Neural cell (in vitro differentiated cells): ENCODE results near the gene BMPR1B.

Experiments used
- EZH2 ChIP-seq: fragments of 200-600, 300-800 bp; shearing (Covaris generic), sonication (generic); IDR thresholded peaks from 2 replicates; pipeline ENCODE4 v1.6.1; 2014; ENCODE audit warnings: antibody characterized with exemption, low read length, borderline replicate concordance, mild to moderate bottlenecking; ENCODE audit not compliant: insufficient read depth, poor library complexity, severe bottlenecking
- TAF1 ChIP-seq: IDR thresholded peaks from 2 replicates; pipeline ENCODE4 v1.6.1; 2012; ENCODE audit warnings: low read depth
- TF ChIP-seq, protein P1 (sequence below): fragments of 450-650 bp; IDR thresholded peaks from 2 replicates; pipeline ENCODE4 v1.5.1; 2014; ENCODE audit warnings: antibody characterized with exemption, mild to moderate bottlenecking, moderate library complexity; ENCODE audit not compliant: poor library complexity, severe bottlenecking
- TF ChIP-seq, protein P2 (sequence below): IDR thresholded peaks from 2 replicates; pipeline ENCODE4 v1.6.1; 2012; ENCODE audit warnings: borderline replicate concordance

DNA sequence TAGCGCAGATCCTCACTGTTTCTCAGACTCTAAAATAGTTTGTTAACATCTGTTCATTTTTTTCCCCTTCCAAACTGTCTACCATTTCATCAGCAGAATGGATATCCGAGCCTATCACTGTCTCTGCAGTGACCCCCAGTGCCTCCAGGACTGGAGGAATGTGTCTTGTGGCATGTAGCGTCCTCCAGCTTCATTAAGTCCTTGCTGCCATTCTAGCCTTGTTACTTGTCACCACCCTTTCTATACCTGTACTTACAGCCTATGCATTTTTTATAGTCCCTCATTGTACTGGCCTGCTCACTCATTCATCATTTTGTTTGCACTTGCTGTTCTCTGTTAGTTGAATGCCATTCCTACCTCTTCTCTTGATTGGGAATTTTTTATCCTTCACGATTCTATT, 179.1 kb downstream of the BMPR1B start:
- no peak for TF ChIP-seq EZH2
- TF ChIP-seq, protein P1, sequence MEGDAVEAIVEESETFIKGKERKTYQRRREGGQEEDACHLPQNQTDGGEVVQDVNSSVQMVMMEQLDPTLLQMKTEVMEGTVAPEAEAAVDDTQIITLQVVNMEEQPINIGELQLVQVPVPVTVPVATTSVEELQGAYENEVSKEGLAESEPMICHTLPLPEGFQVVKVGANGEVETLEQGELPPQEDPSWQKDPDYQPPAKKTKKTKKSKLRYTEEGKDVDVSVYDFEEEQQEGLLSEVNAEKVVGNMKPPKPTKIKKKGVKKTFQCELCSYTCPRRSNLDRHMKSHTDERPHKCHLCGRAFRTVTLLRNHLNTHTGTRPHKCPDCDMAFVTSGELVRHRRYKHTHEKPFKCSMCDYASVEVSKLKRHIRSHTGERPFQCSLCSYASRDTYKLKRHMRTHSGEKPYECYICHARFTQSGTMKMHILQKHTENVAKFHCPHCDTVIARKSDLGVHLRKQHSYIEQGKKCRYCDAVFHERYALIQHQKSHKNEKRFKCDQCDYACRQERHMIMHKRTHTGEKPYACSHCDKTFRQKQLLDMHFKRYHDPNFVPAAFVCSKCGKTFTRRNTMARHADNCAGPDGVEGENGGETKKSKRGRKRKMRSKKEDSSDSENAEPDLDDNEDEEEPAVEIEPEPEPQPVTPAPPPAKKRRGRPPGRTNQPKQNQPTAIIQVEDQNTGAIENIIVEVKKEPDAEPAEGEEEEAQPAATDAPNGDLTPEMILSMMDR = no peak
- no peak for TF ChIP-seq TAF1
- TF ChIP-seq, protein P2, sequence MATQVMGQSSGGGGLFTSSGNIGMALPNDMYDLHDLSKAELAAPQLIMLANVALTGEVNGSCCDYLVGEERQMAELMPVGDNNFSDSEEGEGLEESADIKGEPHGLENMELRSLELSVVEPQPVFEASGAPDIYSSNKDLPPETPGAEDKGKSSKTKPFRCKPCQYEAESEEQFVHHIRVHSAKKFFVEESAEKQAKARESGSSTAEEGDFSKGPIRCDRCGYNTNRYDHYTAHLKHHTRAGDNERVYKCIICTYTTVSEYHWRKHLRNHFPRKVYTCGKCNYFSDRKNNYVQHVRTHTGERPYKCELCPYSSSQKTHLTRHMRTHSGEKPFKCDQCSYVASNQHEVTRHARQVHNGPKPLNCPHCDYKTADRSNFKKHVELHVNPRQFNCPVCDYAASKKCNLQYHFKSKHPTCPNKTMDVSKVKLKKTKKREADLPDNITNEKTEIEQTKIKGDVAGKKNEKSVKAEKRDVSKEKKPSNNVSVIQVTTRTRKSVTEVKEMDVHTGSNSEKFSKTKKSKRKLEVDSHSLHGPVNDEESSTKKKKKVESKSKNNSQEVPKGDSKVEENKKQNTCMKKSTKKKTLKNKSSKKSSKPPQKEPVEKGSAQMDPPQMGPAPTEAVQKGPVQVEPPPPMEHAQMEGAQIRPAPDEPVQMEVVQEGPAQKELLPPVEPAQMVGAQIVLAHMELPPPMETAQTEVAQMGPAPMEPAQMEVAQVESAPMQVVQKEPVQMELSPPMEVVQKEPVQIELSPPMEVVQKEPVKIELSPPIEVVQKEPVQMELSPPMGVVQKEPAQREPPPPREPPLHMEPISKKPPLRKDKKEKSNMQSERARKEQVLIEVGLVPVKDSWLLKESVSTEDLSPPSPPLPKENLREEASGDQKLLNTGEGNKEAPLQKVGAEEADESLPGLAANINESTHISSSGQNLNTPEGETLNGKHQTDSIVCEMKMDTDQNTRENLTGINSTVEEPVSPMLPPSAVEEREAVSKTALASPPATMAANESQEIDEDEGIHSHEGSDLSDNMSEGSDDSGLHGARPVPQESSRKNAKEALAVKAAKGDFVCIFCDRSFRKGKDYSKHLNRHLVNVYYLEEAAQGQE = no peak
